HG03378 (cell line): ENCODE measurements around the gene GHRHR.

ENCODE experiments used
- ATAC-seq: cut with Tn5 transposase; IDR thresholded peaks from one replicate; pipeline ENCODE4 v1.9.1; 2021; ENCODE audit warnings: mild to moderate bottlenecking, moderate library complexity; ENCODE audit not compliant: unreplicated experiment

The GHRHR gene

GRCh38 chr7:30965883-30966282 is 2.1 kb downstream of the GHRHR start:
- no peak for ATAC-seq

GRCh38 chr7:30968294-30968693 is 4.5 kb downstream of the GHRHR start:
- peak; percentile 48 for ATAC-seq

GRCh38 chr7:30968747-30969603 is 5.2 kb downstream of the GHRHR start:
- ATAC-seq = peak; percentile 14

- no peak for ATAC-seq
These were observed 5.8 kb downstream of the GHRHR start for GRCh38 chr7:30969604-30969970.

GRCh38 chr7:30970074-30970473 is 6.3 kb downstream of the GHRHR start:
- ATAC-seq = no peak

- no peak for ATAC-seq
These were observed 6.9 kb downstream of the GHRHR start for GRCh38 chr7:30970594-30971094.

GRCh38 chr7:30971440-30971839 is 7.7 kb downstream of the GHRHR start:
- ATAC-seq = no peak

- no peak for ATAC-seq
These were observed 8.2 kb downstream of the GHRHR start for GRCh38 chr7:30971840-30972563.

- ATAC-seq = no peak
These were observed 9.5 kb downstream of the GHRHR start for GRCh38 chr7:30973292-30973691.

- no peak for ATAC-seq
These were observed 10.2 kb downstream of the GHRHR start for GRCh38 chr7:30973791-30974604.

- ATAC-seq = peak; percentile 98
These were observed 11.0 kb downstream of the GHRHR start for GRCh38 chr7:30974605-30975255.

- no peak for ATAC-seq
These were observed 11.6 kb downstream of the GHRHR start for GRCh38 chr7:30975256-30975899.

GRCh38 chr7:30976381-30976780 is 12.6 kb downstream of the GHRHR start:
- ATAC-seq = no peak

- no peak for ATAC-seq
These were observed 13.5 kb downstream of the GHRHR start for GRCh38 chr7:30977222-30977621.

- no peak for ATAC-seq
These were observed 14.3 kb downstream of the GHRHR start for GRCh38 chr7:30977896-30978564.

GRCh38 chr7:30979027-30979426 is 15.3 kb downstream of the GHRHR start:
- ATAC-seq = no peak

GRCh38 chr7:30980194-30980593 is 16.4 kb downstream of the GHRHR start:
- ATAC-seq = no peak

- ATAC-seq = no peak
These were observed 17.0 kb downstream of the GHRHR start for GRCh38 chr7:30980751-30981150.

GRCh38 chr7:30983042-30983913 is 19.5 kb downstream of the GHRHR start:
- peak; percentile 92 for ATAC-seq
